Measurements from ENCODE around the gene RUNX1. TPM values are rescaled to one million over a fixed set of nuclear protein-coding genes. Genes with fewer than 3 reads are reported as not detected.

RUNX1 gene
- total RNA-seq, 2 donors from 2014 or later = 23.0 to 25.8 TPM

GRCh38 chr21:34878501-34878900 lies 170.6 kb downstream of the RUNX1 start:
- Histone ChIP-seq H3K9me3 (no peaks in the 10 kb centered on the region), H3K27me3 (replicated peaks; ENCODE audit: insufficient read depth) (no peaks in the 10 kb centered on the region), H3K4me1 (replicated peaks) (peaks cover 3% of the 10 kb centered on the region), H3K27ac (peak overlapping the region; percentile 0 to 65), H3K36me3 (no peaks in the 10 kb centered on the region), H3K4me3 (no peak overlapping the region)
- intact Hi-C loops (cut with DNase I) = no loop called here
- WGBS = 35% methylated on average over 3 of the region's 3 CpGs
- TF ChIP-seq CTCF (IDR thresholded peaks at IDR 0.05) (no peak), POLR2AphosphoS5 (IDR thresholded peaks at IDR 0.05) (peak; percentile 46)
- no peak for DNase-seq (ENCODE audit: low spot score)

- H3K27ac ChIP-seq = peak overlapping the region; percentile 65 to 72
- DNase-seq (ENCODE audit: low spot score) = peak; percentile 91
- peaks cover 3% of the 10 kb centered on the region for H3K4me1 ChIP-seq (replicated peaks)
- intact Hi-C loops (cut with DNase I) = no loop called here
- H3K27me3 ChIP-seq (replicated peaks; ENCODE audit: insufficient read depth) = no peaks in the 10 kb centered on the region
- H3K9me3 ChIP-seq = no peaks in the 10 kb centered on the region
- H3K4me3 ChIP-seq = no peak overlapping the region
- 48% methylated on average over 10 of the region's 10 CpGs for WGBS
- no peak for TF ChIP-seq CTCF (IDR thresholded peaks at IDR 0.05)
- TF ChIP-seq POLR2AphosphoS5 (IDR thresholded peaks at IDR 0.05) = peak; percentile 80
- no peaks in the 10 kb centered on the region for H3K36me3 ChIP-seq
Observed at GRCh38 chr21:34877485-34878128, 171.5 kb downstream of the RUNX1 start.

- peaks cover 3% of the 10 kb centered on the region for H3K4me1 ChIP-seq (replicated peaks)
- no peaks in the 10 kb centered on the region for H3K27me3 ChIP-seq (replicated peaks; ENCODE audit: insufficient read depth)
- 60% methylated on average over 6 of the region's 6 CpGs for WGBS
- H3K27ac ChIP-seq = no peak overlapping the region
- TF ChIP-seq POLR2A (IDR thresholded peaks at IDR 0.05) (no peak), POLR2AphosphoS5 (IDR thresholded peaks at IDR 0.05) (no peak), CTCF (IDR thresholded peaks at IDR 0.05) (no peak)
- DNase-seq (ENCODE audit: low spot score) = no peak
- H3K9me3 ChIP-seq = no peaks in the 10 kb centered on the region
- no peaks in the 10 kb centered on the region for H3K36me3 ChIP-seq
- intact Hi-C loops (cut with DNase I) = no loop called here
- H3K4me3 ChIP-seq = no peak overlapping the region
Observed at GRCh38 chr21:34875830-34876229, 173.3 kb downstream of the RUNX1 start.

- H3K4me1 ChIP-seq (replicated peaks) = peaks cover 3% of the 10 kb centered on the region
- H3K27ac ChIP-seq = peak overlapping the region in 1 of 2 donors; percentile 25
- no peak for DNase-seq (ENCODE audit: low spot score)
- no peak overlapping the region for H3K4me3 ChIP-seq
- WGBS = 39% methylated on average over 8 of the region's 8 CpGs
- no peaks in the 10 kb centered on the region for H3K27me3 ChIP-seq (replicated peaks; ENCODE audit: insufficient read depth)
- no peaks in the 10 kb centered on the region for H3K9me3 ChIP-seq
- no peak for TF ChIP-seq CTCF (IDR thresholded peaks at IDR 0.05)
- no peak for TF ChIP-seq POLR2A (IDR thresholded peaks at IDR 0.05)
- TF ChIP-seq POLR2AphosphoS5 (IDR thresholded peaks at IDR 0.05) = no peak
- H3K36me3 ChIP-seq = no peaks in the 10 kb centered on the region
- intact Hi-C loops (cut with DNase I) = no loop called here
Observed at GRCh38 chr21:34874684-34875513, 174.2 kb downstream of the RUNX1 start.
